Ovary (tissue), 9 donors: Measurements from ENCODE around the gene SORCS2. TPM values are rescaled to one million over a fixed set of nuclear protein-coding genes. Genes with fewer than 3 reads are reported as not detected.

Experiments used
- DNase-seq, 5 donors: peaks; one replicate each; pipeline ENCODE4 v3.0.0-alpha.2; 2019 to 2020
- H3K27ac ChIP-seq, 2 donors: fragments of 200-600 bp; one replicate each; pipeline versions ENCODE4 v1.5.1 to v1.8.0; 2019 to 2022
- H3K27me3 ChIP-seq: fragments of 200-600 bp; one replicate; pipeline ENCODE4 v1.8.0; 2022
- H3K36me3 ChIP-seq: fragments of 200-600 bp; sonication (generic); one replicate; pipeline ENCODE4 v1.5.1; 2019
- H3K4me1 ChIP-seq: one replicate; pipeline ENCODE4 v1.8.1; 2013; ENCODE audit warnings: mild to moderate bottlenecking, moderate library complexity; ENCODE audit not compliant: insufficient read depth
- H3K4me3 ChIP-seq: fragments of 200-600 bp; sonication (generic); one replicate; pipeline ENCODE4 v1.5.1; 2017
- H3K9me3 ChIP-seq, 2 donors: fragments of 200-600 bp in 1 of 2; sonication (generic) in 1 of 2; one replicate each; pipeline versions ENCODE4 v1.5.1 to v1.8.1; 2013 to 2019; ENCODE audit warnings: mild to moderate bottlenecking in 1 of 2, moderate library complexity in 1 of 2
- EP300 ChIP-seq: sonication (generic); formaldehyde crosslinking; IDR thresholded peaks from one replicate; pipeline ENCODE4 v1.6.1; 2017; ENCODE audit warnings: antibody characterized with exemption
- POLR2A ChIP-seq: fragments of 450-650 bp; IDR thresholded peaks from one replicate; pipeline ENCODE4 v1.6.1; 2017; ENCODE audit warnings: antibody characterized with exemption, mild to moderate bottlenecking, moderate library complexity
- WGBS, 3 donors: extraction: QIAGEN DNeasy Blood & Tissue Kit in 1 of 3; methylation state at CpG; one replicate each; pipeline versions ENCODE4 v1.1.5 to v1.1.7; 2013 to 2017; 5-methylcytosine and 5-hydroxymethylcytosine counted together
- intact Hi-C, 4 donors: fragments of 100-400 bp; cut with DNase I; formaldehyde crosslinking; loops; one replicate each; pipeline versions ENCODE4 v1.11.0 to v1.15.1; 2022 to 2023
- polyA plus RNA-seq, 2 donors: library from polyadenylated mRNA; stranded (reverse); fragments of 200-250 nt in 1 of 2; fragments of 350-450 nt in 1 of 2; fragmentation: Illumina TruSeq in 1 of 2; extraction: RNeasy Lipid Tissue Mini Kit (QIAGEN cat#74804) in 1 of 2; gene quantifications; one replicate each; pipeline ENCODE4 v1.2.3, GENCODE V29; 2013 to 2014
- total RNA-seq, 7 donors: library from RNA; depleted of rRNA in 2 of 7; stranded (reverse); fragments of >200 nt in 2 of 7; fragmentation: NEBNext Ultra II Directional in 3 of 7; extraction: Animal tissue kit (Norgen Biotek cat#: 25700) in 3 of 7; gene quantifications; one replicate each; pipeline versions ENCODE4 v1.1.0 to v1.2.4, GENCODE V29; 2016 to 2023
- TF ChIP-seq, protein P1 (sequence below), 3 donors: fragments of 450-650 bp in 2 of 3; fragments of 200-600 bp in 1 of 3; IDR thresholded peaks; one replicate each; pipeline versions ENCODE4 v1.5.1 to v1.8.0; 2016 to 2022; ENCODE audit warnings: antibody characterized with exemption in 3 of 3, mild to moderate bottlenecking in 1 of 3
- donor health status: DM: no; HTN: no; CAD: no; lungs with moderate emphysema.
- donor health status: DM: no; HTN: no; CAD: no.
- donor health status: Bipolar disorder and iron deficiency.
- donor health status: DM: yes; HTN: yes; CAD: no.
- donor health status: DM: no; HTN: no; CAD: no.
- donor health status: DM: yes; HTN: yes; CAD: no.

The SORCS2 gene
- total and polyA plus RNA-seq, 9 donors, result 0.60 to 23.9 (median 7.1) TPM

DNA sequence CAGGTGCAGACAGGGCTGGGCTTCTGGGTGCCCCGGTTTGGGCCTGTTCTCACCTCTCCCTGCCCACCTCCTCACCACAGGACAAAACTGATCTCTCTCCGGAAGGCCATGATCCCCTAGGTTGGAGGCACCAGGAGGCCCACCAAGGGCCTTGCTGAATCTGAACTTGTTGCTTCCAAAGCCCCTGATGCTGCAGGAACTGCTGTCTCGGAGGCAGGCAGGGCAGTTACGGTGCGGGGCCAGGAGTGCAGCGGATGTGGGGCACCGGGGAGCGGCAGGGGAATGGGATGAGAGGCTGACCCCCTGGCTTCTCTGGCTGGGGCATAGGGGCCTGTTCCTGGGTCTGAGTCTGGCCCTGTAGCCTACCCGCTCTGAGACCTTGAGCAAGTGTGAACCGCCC is 342.8 kb downstream of the SORCS2 start:
- no peaks in the 10 kb centered on the region for H3K27me3 ChIP-seq
- no peak for TF ChIP-seq EP300
- TF ChIP-seq, protein P1, sequence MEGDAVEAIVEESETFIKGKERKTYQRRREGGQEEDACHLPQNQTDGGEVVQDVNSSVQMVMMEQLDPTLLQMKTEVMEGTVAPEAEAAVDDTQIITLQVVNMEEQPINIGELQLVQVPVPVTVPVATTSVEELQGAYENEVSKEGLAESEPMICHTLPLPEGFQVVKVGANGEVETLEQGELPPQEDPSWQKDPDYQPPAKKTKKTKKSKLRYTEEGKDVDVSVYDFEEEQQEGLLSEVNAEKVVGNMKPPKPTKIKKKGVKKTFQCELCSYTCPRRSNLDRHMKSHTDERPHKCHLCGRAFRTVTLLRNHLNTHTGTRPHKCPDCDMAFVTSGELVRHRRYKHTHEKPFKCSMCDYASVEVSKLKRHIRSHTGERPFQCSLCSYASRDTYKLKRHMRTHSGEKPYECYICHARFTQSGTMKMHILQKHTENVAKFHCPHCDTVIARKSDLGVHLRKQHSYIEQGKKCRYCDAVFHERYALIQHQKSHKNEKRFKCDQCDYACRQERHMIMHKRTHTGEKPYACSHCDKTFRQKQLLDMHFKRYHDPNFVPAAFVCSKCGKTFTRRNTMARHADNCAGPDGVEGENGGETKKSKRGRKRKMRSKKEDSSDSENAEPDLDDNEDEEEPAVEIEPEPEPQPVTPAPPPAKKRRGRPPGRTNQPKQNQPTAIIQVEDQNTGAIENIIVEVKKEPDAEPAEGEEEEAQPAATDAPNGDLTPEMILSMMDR (IDR thresholded peaks at IDR 0.05), result no peak
- TF ChIP-seq POLR2A, result no peak
- intact Hi-C loops, result no loop called here
- H3K4me1 ChIP-seq, result peaks cover 2% of the 10 kb centered on the region
- no peaks in the 10 kb centered on the region for H3K36me3 ChIP-seq
- H3K9me3 ChIP-seq, result no peaks in the 10 kb centered on the region
- H3K27ac ChIP-seq, result no peak overlapping the region
- DNase-seq, result no peak
- 86 to 93% (median 90%) methylated on average over 10 of the region's 10 CpGs for WGBS, 3 donors
- H3K4me3 ChIP-seq, result no peak overlapping the region

DNA sequence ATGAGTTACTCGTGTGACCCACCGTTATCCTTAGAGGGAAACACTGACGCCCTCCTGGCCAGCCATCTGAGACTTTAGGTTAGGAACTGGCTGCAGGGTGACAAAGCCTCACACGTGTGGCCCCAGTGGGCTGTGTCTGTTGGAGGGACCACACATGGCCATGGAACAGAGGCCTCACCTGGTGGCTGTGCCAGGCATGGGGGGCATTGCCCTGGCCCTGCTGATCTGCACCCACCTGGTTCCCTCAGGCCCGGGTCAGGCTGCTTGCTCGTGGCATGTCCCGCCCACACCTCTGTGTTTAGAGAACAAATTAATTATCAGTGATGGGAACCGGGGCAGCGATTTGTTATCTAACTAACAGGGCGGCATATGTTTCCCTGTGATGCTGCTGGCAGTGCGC is 343.3 kb downstream of the SORCS2 start:
- peaks cover 2% of the 10 kb centered on the region for H3K4me1 ChIP-seq
- no peak overlapping the region for H3K4me3 ChIP-seq
- no peak for DNase-seq
- intact Hi-C loops, result no loop called here
- 80 to 91% (median 85%) methylated on average over 10 to 11 of the region's 11 CpGs for WGBS, 3 donors
- H3K27ac ChIP-seq, result no peak overlapping the region
- no peaks in the 10 kb centered on the region for H3K9me3 ChIP-seq
- no peaks in the 10 kb centered on the region for H3K27me3 ChIP-seq
- H3K36me3 ChIP-seq, result no peaks in the 10 kb centered on the region
- no peak for TF ChIP-seq EP300
- TF ChIP-seq POLR2A, result no peak
- TF ChIP-seq, protein P1 (IDR thresholded peaks at IDR 0.05), result no peak

GRCh38 chr4:7536876-7537275 is 344.5 kb downstream of the SORCS2 start:
- Histone ChIP-seq H3K4me3 (no peak overlapping the region), H3K27ac (no peak overlapping the region), H3K4me1 (peaks cover 2% of the 10 kb centered on the region), H3K36me3 (no peaks in the 10 kb centered on the region), H3K9me3 (no peaks in the 10 kb centered on the region), H3K27me3 (no peaks in the 10 kb centered on the region)
- intact Hi-C loops, result no loop called here
- WGBS, 3 donors, result 79 to 89% (median 82%) methylated on average over 8 of the region's 8 CpGs
- no peak for DNase-seq
- no peak for TF ChIP-seq POLR2A
- no peak for TF ChIP-seq EP300
- TF ChIP-seq, protein P1 (IDR thresholded peaks at IDR 0.05), result no peak

DNA sequence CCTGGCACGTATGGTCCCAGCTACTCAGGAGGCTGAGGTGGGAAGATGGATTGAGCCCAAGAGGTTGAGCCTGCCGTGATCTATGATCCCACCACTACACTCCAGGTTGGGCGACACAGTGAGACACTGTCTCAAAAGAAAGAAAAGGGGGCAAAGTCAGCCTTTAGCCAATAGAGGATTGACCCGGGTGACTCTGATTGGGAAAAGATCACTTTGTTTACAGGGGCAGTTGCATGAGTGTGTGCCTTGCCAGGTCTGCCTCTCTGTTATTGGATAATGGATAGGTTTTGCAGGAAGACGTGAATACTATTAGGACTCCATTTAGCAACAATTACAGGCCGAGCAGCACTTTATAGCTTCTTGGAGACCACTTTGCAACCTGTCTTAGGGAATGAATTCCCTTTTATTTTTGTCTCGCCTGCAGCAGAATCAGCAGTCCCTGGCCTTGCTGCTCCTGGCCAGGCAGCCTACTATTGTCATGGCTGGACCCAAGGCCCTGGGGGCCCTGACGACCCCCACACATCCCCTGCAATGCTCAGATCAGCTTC is 345.6 kb downstream of the SORCS2 start:
- H3K27ac ChIP-seq, result no peak overlapping the region
- no peaks in the 10 kb centered on the region for H3K36me3 ChIP-seq
- WGBS, 3 donors, result 78 to 88% (median 83%) methylated on average over 8 of the region's 8 CpGs
- H3K4me3 ChIP-seq, result no peak overlapping the region
- no peak for DNase-seq
- H3K9me3 ChIP-seq, result no peaks in the 10 kb centered on the region
- no peak for TF ChIP-seq POLR2A
- TF ChIP-seq, protein P1 (IDR thresholded peaks at IDR 0.05), result no peak
- TF ChIP-seq EP300, result no peak
- no peaks in the 10 kb centered on the region for H3K27me3 ChIP-seq
- peaks cover 2% of the 10 kb centered on the region for H3K4me1 ChIP-seq
- intact Hi-C loops, result no loop called here
